HG03064 (cell line): ENCODE measurements around the gene IRAK3.
"Not testable (repeated sequence)": the region's sequence is repeated elsewhere in the genome, so short reads cannot be mapped to it uniquely, and the experiment has no call there.

Experiments
- ATAC-seq: cut with Tn5 transposase; IDR thresholded peaks from one replicate; pipeline ENCODE4 v1.9.1; 2021; ENCODE audit warnings: low read depth; ENCODE audit not compliant: unreplicated experiment

Gene IRAK3

DNA sequence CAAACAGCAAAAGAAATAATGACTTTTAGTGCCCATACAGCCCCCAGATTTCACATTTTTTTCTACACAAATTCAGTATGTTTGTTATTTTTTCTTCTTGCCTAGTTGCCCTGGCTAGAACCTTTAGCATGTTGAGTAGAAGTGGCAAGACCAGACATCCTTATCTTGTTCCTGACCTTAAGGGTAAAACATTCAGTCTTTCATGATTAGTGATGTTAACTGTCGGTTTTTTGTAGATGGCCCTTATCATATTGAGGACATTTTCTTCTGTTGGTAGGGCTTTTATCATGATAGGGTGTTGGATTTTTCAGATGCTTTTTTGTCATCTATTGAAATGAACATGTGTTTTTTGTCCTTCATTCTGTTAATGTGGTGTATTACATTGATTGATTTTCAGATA, 17.1 kb downstream of the IRAK3 start:
- ATAC-seq = no peak

DNA sequence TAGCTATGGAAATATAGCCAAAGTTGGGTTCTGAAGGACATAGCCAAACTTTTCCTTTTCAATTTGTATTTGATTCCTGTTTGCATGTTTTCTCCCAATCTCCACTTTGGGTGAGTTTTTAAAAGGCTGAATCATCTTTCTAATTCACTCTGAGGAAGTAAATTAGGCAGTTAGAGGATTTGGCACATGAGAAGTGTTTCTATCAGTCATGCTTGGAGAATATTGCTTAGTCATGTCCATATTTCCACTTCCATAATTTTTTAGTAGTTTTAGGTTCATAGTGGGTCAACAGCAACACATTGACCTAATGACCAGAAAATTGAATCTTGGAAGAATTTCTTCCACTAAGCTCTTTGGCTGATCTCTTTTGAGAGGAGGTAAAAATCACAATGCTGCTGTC, 21.8 kb downstream of the IRAK3 start:
- no peak for ATAC-seq

DNA sequence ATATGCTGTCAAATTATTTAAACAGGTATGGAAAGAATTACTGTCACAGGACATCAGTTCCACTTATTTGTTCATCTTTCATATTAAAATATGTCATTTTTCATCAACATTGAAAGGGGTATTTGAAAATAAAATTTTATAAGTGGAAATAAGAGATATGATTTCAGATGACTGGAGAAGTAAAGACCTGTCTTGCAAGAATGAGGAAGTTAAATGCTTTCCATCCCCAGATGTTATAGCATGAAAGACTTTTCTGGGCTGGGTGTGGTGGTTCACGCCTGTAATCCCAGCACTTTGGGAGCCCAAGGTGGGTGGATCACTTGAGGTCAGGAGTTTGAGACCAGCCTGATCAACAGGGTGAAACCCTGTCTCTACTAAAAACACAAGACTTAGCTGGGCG, 22.6 kb downstream of the IRAK3 start:
- not testable (repeated sequence) for ATAC-seq

DNA sequence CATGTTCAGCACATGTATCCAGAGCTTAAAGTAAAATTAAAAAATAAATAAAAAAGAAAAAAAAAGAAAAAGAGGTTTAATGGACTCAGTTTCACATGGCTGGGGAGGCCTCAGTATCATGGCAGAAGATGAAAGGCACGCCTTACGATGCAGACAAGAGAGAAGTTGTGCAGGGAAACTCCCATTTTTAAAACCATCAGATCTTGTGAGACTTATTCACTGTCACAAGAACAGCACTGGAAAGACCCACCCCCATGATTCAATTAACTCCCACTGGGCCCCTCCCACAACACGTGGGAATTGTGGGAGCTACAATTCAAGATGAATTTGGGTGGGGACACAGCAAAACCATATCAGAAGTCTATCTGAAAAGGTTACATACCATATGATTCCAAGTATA, 24.0 kb downstream of the IRAK3 start:
- not testable (repeated sequence) for ATAC-seq

DNA sequence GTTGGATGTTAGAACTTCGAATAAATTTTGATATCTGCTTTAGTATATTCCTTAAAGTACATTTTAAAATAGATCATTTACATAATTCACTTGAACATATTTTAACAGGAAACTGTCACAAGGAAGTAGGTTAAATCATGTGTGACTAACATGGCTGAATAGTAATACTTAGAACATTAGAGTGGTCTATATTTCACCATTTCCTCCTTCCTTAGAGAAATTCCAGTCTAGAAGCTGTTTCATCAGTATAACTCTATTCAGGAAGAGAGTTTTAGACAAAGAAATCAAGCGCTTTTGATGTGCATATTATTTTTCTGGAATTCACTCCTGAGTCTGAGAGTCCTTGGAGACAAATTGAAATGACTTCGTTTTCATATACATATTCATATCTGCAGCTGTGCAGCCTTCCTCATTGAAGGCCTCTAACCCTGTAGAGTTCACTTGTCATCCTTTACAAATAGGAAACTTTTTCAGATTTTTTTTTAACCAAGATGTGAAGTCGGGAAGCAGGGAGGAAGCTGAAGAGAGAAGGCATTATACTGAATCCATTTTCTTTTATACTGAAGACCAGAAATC, 28.4 kb downstream of the IRAK3 start:
- no peak for ATAC-seq

DNA sequence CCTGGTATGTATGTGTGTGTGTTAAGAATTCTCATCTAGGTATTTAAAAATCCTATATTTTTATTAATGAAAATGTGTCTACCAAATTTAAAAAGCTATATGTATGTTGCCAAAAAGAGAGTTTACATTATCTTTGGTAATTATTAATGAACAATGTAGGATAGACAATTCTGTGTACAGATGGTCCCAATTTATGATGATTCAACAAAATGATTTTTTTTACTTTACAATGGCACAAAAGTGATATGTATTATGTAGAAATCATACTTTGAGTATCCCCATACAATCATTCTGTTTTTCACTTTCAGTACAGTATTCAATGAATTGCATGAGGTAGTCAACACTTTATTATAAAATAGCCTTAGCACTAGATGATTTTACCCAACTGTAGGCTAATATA, 39.4 kb downstream of the IRAK3 start:
- no peak for ATAC-seq

DNA sequence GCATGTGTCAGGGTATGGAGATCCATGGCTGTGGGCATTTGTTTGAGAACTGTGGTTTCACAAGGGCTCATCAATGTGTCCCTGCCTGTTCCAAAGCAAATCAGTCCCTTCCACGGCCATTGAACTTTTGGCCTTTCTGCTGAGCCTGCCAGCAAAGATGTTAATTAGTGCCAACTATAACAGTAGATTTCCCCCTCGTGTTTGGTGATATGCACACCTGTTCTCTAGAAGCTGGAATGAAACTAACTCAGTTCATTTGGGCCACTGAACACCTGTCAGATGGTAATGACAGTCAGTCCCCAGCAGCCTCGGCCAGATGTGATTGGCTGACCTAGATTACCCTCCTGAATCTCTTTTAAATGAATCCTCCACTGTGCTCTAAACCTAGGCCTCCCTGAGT, 43.2 kb downstream of the IRAK3 start:
- ATAC-seq = no peak

DNA sequence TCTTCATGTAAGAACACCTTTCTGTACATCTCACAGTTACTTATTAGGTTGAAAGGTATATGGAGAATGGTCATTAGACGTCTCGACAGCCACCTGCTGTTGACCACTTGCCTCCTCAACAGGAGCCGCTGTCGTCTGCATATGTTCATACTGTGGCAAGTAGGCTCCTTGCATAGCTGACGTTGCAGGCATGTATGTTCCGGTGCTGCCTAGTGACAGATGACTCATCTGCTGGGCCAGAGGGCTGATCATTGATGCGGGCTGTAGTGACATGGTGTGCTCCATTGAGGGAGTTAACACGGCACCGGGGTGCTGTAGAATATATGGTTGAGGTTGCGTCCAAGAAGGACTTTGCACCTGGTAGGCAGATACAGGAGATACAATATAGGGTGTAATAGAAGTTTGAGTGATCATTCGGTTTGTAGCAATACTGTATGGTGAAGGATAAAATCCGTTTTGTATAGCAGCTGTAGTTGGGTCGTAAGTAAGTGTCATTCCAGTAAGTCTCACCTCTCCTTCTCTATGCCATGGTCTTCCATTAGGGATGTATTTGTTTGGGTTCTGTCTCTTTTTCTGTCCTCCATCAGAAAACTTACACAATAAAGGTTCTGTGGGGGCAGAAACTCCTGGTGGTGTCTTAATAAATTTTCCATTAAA, 45.2 kb downstream of the IRAK3 start:
- peak; percentile 48 for ATAC-seq

DNA sequence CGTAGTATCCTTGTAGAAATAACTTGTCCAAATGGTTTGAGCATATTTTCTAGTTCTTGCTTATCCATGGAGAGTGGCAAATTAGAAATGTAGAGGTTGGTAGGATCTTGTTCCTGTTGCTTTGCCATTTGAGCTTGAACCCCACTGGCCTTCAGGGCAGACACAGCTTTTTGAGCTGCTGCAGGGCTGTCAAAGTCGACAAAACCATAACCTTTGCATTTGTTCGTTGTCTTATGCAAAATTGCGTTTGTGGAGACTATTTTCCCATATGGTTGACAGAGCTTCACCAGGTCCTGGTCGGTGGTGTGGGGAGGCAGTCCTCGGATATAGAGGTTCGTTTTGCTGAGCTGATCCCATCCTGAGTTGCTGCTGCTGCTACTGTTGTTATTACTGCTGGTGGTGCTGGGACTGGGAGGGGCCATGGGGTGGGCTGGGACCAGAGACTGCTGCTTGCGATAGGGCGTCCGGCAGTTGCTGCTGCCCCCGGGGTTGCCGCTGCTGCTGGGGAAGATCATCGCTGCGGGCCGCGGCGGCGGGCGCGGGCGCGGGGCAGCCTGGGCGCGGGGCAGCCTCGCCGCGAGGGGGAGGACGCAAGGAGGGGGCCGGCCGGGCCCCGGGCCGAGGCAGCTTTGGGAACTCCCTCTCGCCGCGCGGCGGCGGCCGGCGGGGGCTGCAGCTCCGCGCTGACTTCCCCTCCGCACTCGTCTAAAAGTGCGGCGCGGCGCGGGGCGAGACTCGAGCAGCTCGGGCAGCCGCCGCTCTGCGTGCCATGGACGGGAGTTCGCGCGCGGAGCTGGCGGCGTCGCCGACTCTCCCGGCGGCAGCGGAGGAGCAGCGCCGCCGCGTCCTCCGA, 46.0 kb downstream of the IRAK3 start:
- peak; percentile 44 for ATAC-seq

DNA sequence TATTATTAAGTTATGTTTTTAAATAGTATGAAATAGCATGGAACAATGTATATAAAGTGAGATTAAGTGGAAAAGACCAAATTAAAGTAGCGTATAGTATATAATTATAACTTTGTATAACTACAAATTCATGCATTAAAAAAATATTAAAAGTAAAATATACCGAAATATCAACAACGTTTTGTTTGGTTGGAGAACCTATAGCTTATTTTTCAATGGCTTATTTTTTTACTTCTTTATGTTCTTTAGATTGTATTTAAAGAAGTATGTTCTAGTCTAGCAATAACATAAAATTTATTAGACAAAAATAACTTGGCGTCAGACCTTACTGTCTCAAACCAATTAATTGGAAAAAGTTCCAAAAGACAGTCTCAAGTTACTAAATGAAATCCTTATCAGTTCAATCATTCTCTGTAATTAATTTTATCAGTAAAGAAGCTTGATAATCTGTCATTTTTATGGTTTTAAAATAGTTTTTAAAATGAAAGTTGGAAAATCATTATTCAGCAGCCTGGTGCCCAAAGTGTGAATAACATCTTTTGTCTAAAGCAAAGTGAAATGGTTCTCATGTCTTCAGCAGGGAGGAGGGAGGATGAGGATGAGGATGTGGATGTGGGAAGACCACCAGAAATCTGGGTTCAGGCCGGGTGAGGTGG, 46.7 kb downstream of the IRAK3 start:
- ATAC-seq = no peak

DNA sequence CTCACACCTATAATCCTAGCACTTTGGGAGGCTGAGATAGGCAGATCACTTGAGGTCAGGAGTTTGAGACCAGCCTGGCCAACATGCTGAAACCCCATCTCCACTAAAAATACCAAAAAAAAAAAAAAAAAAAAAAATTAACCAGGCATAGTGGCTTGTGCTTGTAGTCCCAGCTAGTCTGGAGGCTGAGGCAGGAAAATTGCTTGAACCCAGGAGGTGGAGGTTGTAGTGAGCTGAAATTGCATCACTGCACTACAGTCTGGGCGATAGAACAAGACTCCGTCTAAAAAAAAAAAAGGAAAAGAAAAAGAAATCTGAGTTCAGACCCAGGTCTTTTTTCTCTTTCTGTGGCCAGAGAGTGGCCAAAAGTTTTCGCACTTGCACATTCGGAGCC, 47.3 kb downstream of the IRAK3 start:
- ATAC-seq = not testable (repeated sequence)

DNA sequence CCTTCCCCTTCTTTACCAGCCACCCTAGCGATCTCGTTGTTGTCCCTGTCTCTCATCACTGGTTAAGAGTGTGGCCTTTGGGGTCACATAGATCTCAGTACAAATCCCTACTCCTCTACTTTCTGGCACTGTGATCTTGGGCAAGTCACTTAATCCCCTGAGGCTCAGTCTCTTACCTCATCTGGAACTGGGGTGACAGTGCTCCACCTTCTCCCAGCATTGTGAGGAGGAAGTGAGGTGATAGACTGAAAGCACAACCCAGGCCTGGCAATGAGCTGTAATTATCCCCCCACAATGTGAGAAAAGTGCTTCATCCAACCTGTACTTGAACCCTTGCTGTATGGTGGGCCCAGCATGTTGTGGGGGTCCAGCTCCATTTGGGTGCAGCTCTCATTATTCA, 48.0 kb downstream of the IRAK3 start:
- ATAC-seq = no peak

DNA sequence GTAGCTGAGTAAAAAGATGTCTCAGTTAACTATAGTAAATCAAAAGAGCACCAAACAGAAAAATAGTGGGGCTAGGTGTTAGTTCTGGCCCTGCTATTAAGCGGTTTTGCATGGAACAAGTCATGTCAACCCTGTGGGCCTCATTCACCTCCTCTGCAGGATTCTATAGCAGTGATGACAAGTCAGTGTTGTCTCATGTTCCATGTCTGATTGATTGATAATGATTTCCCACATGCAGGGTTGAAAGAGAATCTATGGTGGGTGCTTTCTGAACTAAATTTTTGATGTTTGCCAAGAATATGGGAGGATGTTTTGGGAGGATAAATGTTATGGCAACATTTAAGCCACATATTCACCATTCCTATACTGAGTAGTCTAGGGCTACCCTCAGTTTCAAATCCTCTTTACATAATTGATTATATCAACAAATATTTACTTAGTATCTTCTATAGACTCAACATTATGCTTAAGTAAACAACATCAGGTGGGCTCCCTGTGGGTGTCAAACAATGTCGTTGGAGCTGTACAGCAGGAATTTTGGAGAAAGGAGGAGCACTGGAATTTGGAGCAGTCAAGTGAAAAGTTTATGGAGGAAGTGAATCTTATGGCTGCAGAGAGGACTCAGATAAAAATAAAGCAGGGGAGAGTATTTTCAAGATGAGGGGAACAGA, 48.6 kb downstream of the IRAK3 start:
- ATAC-seq = no peak

DNA sequence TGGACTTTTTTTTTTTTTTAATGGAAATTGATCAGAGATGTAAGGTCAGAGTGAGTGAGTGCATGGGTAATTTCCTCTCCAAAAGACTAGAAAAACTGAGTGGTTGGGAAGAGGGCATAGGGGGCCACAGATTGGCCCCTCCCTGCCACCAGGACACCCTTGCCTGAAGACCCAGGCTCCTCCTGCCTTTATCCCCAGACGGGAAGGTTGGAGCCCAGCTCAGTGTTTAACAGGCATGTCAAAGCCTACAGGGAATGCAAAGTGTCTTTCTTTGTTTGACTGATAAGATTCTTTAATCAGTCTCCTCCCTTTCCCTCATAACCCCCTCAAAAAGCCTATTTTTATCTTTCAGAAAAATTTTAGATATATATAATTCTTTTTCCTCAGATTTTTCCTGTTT, 50.3 kb downstream of the IRAK3 start:
- no peak for ATAC-seq

DNA sequence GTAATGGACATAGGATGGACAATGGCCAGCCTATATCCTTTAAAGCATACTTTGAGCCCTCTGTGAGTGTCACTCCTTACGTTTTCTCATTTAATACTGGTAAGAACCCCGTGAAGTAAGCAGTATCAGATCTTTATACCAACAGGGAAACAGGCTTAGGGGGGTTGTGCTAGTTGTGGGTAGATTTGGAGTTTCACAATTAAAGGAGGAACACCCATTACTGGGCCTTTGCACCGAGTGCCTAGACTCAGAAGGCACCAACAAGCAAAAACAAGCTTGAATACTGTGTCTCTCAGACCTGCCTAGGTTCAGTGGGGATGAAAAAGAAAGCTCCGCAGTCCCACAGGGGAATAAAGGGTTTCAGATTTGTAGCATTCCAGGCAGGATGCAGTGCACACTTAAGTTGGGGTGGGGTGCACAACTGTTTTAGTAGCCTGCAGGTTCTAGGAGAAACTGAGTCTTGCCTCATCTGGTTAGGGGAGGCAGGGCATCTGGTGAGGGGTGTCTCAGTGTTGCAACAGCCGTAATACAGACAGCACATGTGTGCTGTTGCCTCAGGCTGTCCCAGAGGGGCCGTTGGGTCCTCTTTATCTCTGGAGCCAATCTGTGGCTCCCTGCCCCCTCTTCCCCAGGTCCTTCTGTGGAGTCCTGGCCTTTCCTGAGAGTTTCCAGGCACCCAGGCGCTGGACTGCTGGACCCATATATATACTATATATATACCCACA, 51.2 kb downstream of the IRAK3 start:
- no peak for ATAC-seq

DNA sequence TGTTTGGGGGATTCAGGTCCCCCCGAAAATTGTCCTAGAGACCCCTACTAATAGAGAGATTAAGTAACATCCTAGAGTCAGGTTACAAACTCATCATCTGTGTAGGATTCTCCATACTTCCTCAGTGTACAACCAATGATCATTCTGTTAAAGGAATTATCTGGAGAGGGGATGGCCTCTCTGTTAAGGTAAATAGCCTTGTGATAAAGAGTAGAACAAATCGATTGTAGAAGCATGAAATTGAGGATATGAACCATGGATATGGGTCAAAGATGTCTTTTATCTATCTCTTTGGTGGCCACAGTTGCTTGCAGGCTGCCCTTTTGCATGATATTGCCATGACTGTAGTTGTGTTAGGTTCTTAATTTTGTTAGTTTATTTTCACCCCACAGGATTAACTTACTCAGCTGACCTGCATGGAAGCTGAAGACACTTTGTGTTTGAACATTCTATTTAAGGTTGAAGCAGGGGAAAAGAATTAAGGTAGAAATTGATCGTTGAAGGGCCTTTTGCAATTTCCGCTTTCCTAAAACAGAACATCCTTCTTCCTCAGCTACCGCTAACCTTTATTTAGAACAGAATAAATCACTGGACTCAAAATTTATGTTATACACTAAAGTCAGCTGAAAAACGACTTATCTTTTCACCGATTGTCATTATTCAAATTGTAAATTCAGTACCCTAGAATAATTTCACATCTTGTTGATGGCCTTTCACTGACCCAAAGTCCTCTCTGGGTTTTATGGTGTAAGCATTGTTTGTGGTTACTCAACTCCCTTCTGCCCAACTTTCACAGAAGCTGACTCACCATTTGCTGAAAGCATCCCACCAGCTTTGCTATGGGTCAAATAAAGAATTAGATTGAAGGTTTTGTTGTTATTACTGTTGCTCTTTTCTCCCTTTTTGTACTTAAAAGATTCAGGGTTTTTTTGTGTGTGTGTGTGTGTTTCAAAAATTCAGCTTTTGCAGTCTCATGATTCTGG, 52.3 kb downstream of the IRAK3 start:
- no peak for ATAC-seq

DNA sequence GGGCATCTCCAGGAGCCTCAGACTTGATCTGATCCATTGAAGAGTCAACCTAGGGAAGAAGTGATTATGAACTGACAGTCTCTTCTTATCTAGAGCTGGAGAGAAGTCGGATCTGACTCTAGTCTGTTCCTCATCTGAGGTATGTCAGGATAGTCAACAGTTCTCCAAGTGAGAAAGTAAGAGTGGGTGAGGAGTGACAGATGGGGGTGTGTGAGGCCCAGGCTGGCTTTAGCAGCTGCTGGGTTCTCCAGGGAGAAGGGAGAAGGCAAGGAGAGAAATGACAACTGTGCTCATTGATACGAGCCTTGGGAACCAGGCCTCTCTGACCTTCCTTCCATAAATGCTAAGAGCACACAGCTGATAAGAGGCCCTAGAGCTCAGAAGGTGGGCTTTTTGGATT, 53.3 kb downstream of the IRAK3 start:
- no peak for ATAC-seq

DNA sequence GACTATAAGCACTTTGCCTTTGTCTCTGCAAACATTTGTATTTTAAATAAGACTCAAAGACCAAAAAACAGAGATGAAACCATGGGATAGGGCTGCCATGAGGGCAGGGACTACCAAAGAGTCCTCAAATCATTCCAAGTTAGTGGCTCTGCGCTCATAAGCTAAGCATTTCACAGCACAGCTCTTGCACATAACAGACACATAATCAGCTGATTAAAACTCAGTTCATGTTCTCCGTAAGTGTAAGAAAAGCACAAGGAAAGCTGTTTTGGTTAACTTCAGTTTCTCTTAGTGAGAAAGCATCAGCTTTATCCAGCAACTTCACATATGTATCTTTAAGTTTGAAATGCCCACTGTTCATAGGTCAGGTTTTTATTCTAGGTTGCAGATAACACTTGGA, 54.9 kb downstream of the IRAK3 start:
- no peak for ATAC-seq

DNA sequence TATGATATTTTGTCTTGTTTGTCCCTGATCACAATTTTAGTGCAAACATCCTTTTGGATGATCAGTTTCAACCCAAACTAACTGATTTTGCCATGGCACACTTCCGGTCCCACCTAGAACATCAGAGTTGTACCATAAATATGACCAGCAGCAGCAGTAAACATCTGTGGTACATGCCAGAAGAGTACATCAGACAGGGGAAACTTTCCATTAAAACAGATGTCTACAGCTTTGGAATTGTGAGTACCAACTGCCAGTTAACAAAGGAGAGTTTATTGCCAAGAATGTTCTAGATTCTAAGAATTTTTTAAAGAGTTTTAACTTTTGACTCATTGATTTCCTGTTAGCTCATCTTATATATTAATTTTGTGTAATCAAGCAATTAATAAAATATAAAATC, 55.4 kb downstream of the IRAK3 start:
- ATAC-seq = no peak
